HepG2 (cell line): ENCODE results near the gene ETHE1. TPM values are rescaled to one million over a fixed set of nuclear protein-coding genes. Genes with fewer than 3 reads are reported as not detected.

Source experiments
- HNRNPL ChIP-seq: fragments of 200-400 bp; formaldehyde crosslinking; IDR thresholded peaks from 2 replicates; pipeline ENCODE4 v1.6.1; 2017; ENCODE audit warnings: mild to moderate bottlenecking, low read depth, low read length
- KLF13 ChIP-seq: sonication (generic); formaldehyde crosslinking; IDR thresholded peaks from 2 replicates; pipeline ENCODE4 v1.4.0; 2020; ENCODE audit warnings: mild to moderate bottlenecking, missing genetic modification reagents
- KLF9 ChIP-seq: IDR thresholded peaks from 2 replicates; pipeline ENCODE4 v1.6.1; 2016; ENCODE audit warnings: low read depth
- NPAS2 ChIP-seq: sonication (generic); formaldehyde crosslinking; IDR thresholded peaks from 2 replicates; pipeline ENCODE4 v1.8.0; 2022; ENCODE audit warnings: mild to moderate bottlenecking, missing genetic modification reagents, borderline replicate concordance
- NR1H2 ChIP-seq: sonication (generic); formaldehyde crosslinking; IDR thresholded peaks from 2 replicates; pipeline ENCODE4 v1.8.1; 2022; ENCODE audit warnings: low read depth, missing genetic modification reagents, borderline replicate concordance
- PRPF4 ChIP-seq: fragments of 200-400 bp; formaldehyde crosslinking; IDR thresholded peaks from 2 replicates; pipeline ENCODE4 v1.6.1; 2016; ENCODE audit warnings: low read length, low read depth; ENCODE audit not compliant: poor library complexity, severe bottlenecking
- RAD51 ChIP-seq: fragments of 450-650 bp; IDR thresholded peaks from 2 replicates; pipeline ENCODE4 v1.6.1; 2016; ENCODE audit warnings: borderline replicate concordance
- REXO4 ChIP-seq: sonication (generic); formaldehyde crosslinking; IDR thresholded peaks from 2 replicates; pipeline ENCODE4 v1.8.0; 2022; ENCODE audit warnings: missing genetic modification reagents, mild to moderate bottlenecking, borderline replicate concordance
- RFXAP ChIP-seq: sonication (generic); formaldehyde crosslinking; IDR thresholded peaks from 2 replicates; pipeline ENCODE4 v1.4.0; 2020; ENCODE audit warnings: missing genetic modification reagents, borderline replicate concordance
- ZFP36 ChIP-seq: fragments of 150-350 bp; IDR thresholded peaks from 2 replicates; pipeline ENCODE4 v1.6.1; 2018; ENCODE audit warnings: borderline replicate concordance, low read length, low read depth; ENCODE audit not compliant: partially characterized antibody
- ZNF160 ChIP-seq: sonication (generic); formaldehyde crosslinking; IDR thresholded peaks from 2 replicates; pipeline ENCODE4 v1.8.0; 2022; ENCODE audit warnings: mild to moderate bottlenecking, inconsistent platforms, missing genetic modification reagents
- ZNF383 ChIP-seq: sonication (generic); formaldehyde crosslinking; IDR thresholded peaks from 2 replicates; pipeline ENCODE4 v1.4.0; 2020; ENCODE audit warnings: missing genetic modification reagents, mild to moderate bottlenecking, borderline replicate concordance
- ZNF543 ChIP-seq: sonication (generic); formaldehyde crosslinking; IDR thresholded peaks from 2 replicates; pipeline ENCODE4 v1.4.0; 2020; ENCODE audit warnings: mild to moderate bottlenecking, missing genetic modification reagents
- ZNF652 ChIP-seq: IDR thresholded peaks from 2 replicates; pipeline ENCODE4 v1.6.1; 2016; ENCODE audit warnings: low read depth, borderline replicate concordance
- polyA plus RNA-seq, 8 experiments: library from polyadenylated mRNA; depleted of rRNA in 3 of 8; stranded (reverse) in 7 of 8; unstranded in 1 of 8; fragments of >200 nt; fragmentation: Illumina TruSeq in 4 of 8; extraction: Trizol in 4 of 8; gene quantifications; 2 replicates each; pipeline versions ENCODE4 v1.2.1 to v1.2.3, GENCODE V29; 2011 to 2016; ENCODE audit warnings: low read depth in 4 of 8, missing spikeins in 1 of 8, mixed read lengths in 1 of 8; ENCODE audit not compliant: insufficient read depth in 1 of 8
- total RNA-seq, 5 experiments: library from RNA; depleted of rRNA; stranded (reverse); fragments of >200 nt; fragmentation: Illumina TruSeq; extraction: Trizol; gene quantifications; 2 replicates each; pipeline ENCODE4 v1.2.3, GENCODE V29; 2016; ENCODE audit warnings: low read depth in 1 of 5
- TF ChIP-seq, protein P1 (sequence below): sonication (generic); formaldehyde crosslinking; IDR thresholded peaks from 2 replicates; pipeline ENCODE4 v1.4.0; 2020; ENCODE audit warnings: mild to moderate bottlenecking, missing genetic modification reagents
- TF ChIP-seq, protein P2 (sequence below): IDR thresholded peaks from 2 replicates; pipeline ENCODE4 v1.6.1; 2012; ENCODE audit warnings: low read length, improper control_type of control experiment
- TF ChIP-seq, protein P3 (sequence below): sonication (generic); formaldehyde crosslinking; IDR thresholded peaks from 2 replicates; pipeline ENCODE4 v1.4.0; 2020; ENCODE audit warnings: missing genetic modification reagents
- TF ChIP-seq, protein P4 (sequence below): sonication (generic); formaldehyde crosslinking; IDR thresholded peaks from 2 replicates; pipeline ENCODE4 v1.4.0; 2020; ENCODE audit warnings: missing genetic modification reagents
- TF ChIP-seq, protein P5 (sequence below): fragments of 450-650 bp; IDR thresholded peaks from 2 replicates; pipeline ENCODE4 v1.6.1; 2016

ETHE1 gene
- total and polyA plus RNA-seq, 2 of the 13 experiments (the other 11 are each of a cell fraction or from before 2014, with no cell fraction given), result 32.5 to 58.4 TPM

DNA sequence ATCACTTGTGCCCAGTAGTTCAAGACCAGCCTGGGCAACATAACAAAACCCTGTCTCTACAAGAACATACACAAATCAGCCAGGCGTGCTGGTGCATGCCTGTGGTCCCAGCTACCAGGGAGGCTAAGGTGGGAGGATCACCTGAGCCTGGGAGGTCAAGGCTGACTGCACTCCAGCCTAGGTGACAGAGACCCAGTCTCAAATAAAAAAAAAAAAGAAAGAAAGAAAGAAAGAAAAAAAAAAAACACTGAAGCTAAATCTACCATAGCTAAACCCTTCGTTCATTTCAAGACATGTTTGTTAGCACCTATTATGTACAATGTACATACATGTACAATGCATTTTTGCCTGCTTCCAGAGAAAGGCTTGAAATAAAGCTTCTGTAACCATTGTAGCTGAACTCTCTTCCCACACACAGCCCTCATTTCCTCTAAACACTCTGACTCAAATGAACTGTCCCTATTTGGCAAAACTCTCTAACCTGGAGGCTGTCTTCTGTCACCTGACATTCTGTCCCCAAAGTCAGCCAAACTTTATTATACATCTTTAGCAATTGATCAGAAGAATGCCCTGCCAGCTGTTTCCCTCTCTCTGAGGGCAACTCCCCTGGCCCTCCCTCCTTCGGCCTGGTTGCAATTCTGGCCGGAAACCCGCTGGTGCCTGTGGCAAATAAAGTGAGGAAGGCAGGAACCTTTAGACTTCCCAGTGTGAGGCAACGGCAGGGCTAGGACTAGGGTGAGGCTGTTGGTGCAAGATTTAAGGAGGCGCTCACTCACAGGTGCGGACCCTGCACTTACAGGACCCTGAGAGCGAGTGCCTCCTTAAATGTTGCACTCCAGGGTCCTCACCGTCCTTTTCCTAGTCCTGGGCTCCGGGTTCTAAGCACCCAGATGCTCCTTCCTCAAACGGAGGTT is 1.8 kb downstream of the ETHE1 start (continued):
- TF ChIP-seq PRPF4, result no peak
- TF ChIP-seq, protein P1, sequence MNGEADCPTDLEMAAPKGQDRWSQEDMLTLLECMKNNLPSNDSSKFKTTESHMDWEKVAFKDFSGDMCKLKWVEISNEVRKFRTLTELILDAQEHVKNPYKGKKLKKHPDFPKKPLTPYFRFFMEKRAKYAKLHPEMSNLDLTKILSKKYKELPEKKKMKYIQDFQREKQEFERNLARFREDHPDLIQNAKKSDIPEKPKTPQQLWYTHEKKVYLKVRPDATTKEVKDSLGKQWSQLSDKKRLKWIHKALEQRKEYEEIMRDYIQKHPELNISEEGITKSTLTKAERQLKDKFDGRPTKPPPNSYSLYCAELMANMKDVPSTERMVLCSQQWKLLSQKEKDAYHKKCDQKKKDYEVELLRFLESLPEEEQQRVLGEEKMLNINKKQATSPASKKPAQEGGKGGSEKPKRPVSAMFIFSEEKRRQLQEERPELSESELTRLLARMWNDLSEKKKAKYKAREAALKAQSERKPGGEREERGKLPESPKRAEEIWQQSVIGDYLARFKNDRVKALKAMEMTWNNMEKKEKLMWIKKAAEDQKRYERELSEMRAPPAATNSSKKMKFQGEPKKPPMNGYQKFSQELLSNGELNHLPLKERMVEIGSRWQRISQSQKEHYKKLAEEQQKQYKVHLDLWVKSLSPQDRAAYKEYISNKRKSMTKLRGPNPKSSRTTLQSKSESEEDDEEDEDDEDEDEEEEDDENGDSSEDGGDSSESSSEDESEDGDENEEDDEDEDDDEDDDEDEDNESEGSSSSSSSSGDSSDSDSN (CRISPR knock-in tag), result no peak; the same call in 1 of the 2 replicates
- TF ChIP-seq, protein P2, sequence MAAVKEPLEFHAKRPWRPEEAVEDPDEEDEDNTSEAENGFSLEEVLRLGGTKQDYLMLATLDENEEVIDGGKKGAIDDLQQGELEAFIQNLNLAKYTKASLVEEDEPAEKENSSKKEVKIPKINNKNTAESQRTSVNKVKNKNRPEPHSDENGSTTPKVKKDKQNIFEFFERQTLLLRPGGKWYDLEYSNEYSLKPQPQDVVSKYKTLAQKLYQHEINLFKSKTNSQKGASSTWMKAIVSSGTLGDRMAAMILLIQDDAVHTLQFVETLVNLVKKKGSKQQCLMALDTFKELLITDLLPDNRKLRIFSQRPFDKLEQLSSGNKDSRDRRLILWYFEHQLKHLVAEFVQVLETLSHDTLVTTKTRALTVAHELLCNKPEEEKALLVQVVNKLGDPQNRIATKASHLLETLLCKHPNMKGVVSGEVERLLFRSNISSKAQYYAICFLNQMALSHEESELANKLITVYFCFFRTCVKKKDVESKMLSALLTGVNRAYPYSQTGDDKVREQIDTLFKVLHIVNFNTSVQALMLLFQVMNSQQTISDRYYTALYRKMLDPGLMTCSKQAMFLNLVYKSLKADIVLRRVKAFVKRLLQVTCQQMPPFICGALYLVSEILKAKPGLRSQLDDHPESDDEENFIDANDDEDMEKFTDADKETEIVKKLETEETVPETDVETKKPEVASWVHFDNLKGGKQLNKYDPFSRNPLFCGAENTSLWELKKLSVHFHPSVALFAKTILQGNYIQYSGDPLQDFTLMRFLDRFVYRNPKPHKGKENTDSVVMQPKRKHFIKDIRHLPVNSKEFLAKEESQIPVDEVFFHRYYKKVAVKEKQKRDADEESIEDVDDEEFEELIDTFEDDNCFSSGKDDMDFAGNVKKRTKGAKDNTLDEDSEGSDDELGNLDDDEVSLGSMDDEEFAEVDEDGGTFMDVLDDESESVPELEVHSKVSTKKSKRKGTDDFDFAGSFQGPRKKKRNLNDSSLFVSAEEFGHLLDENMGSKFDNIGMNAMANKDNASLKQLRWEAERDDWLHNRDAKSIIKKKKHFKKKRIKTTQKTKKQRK, result no peak
- no peak for TF ChIP-seq ZNF160 (CRISPR knock-in tag)
- TF ChIP-seq ZNF383 (CRISPR knock-in tag), result no peak
- TF ChIP-seq HNRNPL, result no peak
- no peak for TF ChIP-seq KLF9
- TF ChIP-seq, protein P3, sequence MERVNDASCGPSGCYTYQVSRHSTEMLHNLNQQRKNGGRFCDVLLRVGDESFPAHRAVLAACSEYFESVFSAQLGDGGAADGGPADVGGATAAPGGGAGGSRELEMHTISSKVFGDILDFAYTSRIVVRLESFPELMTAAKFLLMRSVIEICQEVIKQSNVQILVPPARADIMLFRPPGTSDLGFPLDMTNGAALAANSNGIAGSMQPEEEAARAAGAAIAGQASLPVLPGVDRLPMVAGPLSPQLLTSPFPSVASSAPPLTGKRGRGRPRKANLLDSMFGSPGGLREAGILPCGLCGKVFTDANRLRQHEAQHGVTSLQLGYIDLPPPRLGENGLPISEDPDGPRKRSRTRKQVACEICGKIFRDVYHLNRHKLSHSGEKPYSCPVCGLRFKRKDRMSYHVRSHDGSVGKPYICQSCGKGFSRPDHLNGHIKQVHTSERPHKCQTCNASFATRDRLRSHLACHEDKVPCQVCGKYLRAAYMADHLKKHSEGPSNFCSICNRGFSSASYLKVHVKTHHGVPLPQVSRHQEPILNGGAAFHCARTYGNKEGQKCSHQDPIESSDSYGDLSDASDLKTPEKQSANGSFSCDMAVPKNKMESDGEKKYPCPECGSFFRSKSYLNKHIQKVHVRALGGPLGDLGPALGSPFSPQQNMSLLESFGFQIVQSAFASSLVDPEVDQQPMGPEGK (CRISPR knock-in tag), result peak; percentile 46; the same call in 1 of the 2 replicates
- TF ChIP-seq REXO4 (CRISPR knock-in tag), result no peak
- TF ChIP-seq RAD51, result no peak
- TF ChIP-seq, protein P4, sequence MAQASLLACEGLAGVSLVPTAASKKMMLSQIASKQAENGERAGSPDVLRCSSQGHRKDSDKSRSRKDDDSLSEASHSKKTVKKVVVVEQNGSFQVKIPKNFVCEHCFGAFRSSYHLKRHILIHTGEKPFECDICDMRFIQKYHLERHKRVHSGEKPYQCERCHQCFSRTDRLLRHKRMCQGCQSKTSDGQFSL (CRISPR knock-in tag), result no peak
- TF ChIP-seq, protein P5, sequence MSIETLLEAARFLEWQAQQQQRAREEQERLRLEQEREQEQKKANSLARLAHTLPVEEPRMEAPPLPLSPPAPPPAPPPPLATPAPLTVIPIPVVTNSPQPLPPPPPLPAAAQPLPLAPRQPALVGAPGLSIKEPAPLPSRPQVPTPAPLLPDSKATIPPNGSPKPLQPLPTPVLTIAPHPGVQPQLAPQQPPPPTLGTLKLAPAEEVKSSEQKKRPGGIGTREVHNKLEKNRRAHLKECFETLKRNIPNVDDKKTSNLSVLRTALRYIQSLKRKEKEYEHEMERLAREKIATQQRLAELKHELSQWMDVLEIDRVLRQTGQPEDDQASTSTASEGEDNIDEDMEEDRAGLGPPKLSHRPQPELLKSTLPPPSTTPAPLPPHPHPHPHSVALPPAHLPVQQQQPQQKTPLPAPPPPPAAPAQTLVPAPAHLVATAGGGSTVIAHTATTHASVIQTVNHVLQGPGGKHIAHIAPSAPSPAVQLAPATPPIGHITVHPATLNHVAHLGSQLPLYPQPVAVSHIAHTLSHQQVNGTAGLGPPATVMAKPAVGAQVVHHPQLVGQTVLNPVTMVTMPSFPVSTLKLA, result no peak
- no peak for TF ChIP-seq NPAS2 (CRISPR knock-in tag)
- no peak for TF ChIP-seq RFXAP (CRISPR knock-in tag)
- no peak for TF ChIP-seq ZNF543 (CRISPR knock-in tag)
- no peak for TF ChIP-seq KLF13
- no peak for TF ChIP-seq ZNF652
- TF ChIP-seq ZFP36, result no peak
- TF ChIP-seq NR1H2 (CRISPR knock-in tag), result no peak
